Naive B cell (primary cell): ENCODE data around the gene SERPINE2. TPM values are rescaled to one million over a fixed set of nuclear protein-coding genes. Genes with fewer than 3 reads are reported as not detected.
A peak's percentile ranks its signal among the peaks of the same experiment; 100 is the strongest.

Experiments used
- ATAC-seq, 2 donors: fragments of 150-1000 bp; cut with Tn5 transposase; 2 replicates each; pipeline ENCODE4 v1.10.0; 2021; ENCODE audit warnings: low read depth in 2 of 2, mild to moderate bottlenecking in 2 of 2, moderate library complexity in 2 of 2
- DNase-seq: peaks from one replicate; pipeline ENCODE4 v3.0.0; 2022
- H3K27ac Mint-ChIP-seq, 6 donors: one replicate each; pipeline ENCODE4 v1.8.0; 2020 to 2022; ENCODE audit warnings: mild to moderate bottlenecking in 6 of 6, mixed read lengths in 6 of 6, moderate library complexity in 5 of 6, inconsistent platforms in 2 of 6
- H3K27me3 Mint-ChIP-seq, 3 donors: one replicate each; pipeline ENCODE4 v1.8.0; 2021 to 2022; ENCODE audit warnings: mixed read lengths in 3 of 3, mild to moderate bottlenecking in 1 of 3
- H3K36me3 Mint-ChIP-seq, 2 donors: one replicate each; pipeline ENCODE4 v1.8.0; 2020 to 2022; ENCODE audit warnings: mixed read lengths in 2 of 2, inconsistent platforms in 1 of 2, mild to moderate bottlenecking in 1 of 2
- H3K4me1 Mint-ChIP-seq, 3 donors: one replicate each; pipeline ENCODE4 v1.8.0; 2020 to 2022; ENCODE audit warnings: mixed read lengths in 3 of 3, inconsistent platforms in 1 of 3, mild to moderate bottlenecking in 1 of 3, moderate library complexity in 1 of 3
- H3K4me3 Mint-ChIP-seq, 8 donors: one replicate each; pipeline ENCODE4 v1.8.0; 2020 to 2022; ENCODE audit warnings: mild to moderate bottlenecking in 8 of 8, mixed read lengths in 8 of 8, moderate library complexity in 8 of 8, inconsistent platforms in 2 of 8
- H3K9me3 Mint-ChIP-seq, 7 donors: one replicate each; pipeline ENCODE4 v1.8.0; 2020 to 2022; ENCODE audit warnings: mixed read lengths in 7 of 7, mild to moderate bottlenecking in 5 of 7, inconsistent platforms in 2 of 7, moderate library complexity in 1 of 7
- polyA plus RNA-seq, 6 donors: library from polyadenylated mRNA; unstranded; fragments of 300-500 nt; fragmentation: Illumina TruSeq; gene quantifications; one replicate each; pipeline ENCODE4 v1.2.3, GENCODE V29; 2021; ENCODE audit warnings: low read depth in 6 of 6

The SERPINE2 gene
- polyA plus RNA-seq, 6 donors from 2014 or later: 1.6 to 6.1 (median 3.4) TPM

- Mint-ChIP-seq H3K4me1 (peaks cover 21 to 44% (median 42%) of the 10 kb centered on the region in 3 donors), H3K4me3 (no peak overlapping the region), H3K27me3 (no peaks in the 10 kb centered on the region), H3K36me3 (peaks cover 8 to 10% of the 10 kb centered on the region in 2 donors), H3K9me3 (peaks cover 0 to 9% (median 8%) of the 10 kb centered on the region in 7 donors), H3K27ac (no peak overlapping the region)
- DNase-seq: no peak
- no peak for ATAC-seq
These were observed 102.2 kb downstream of the SERPINE2 start for GRCh38 chr2:223936862-223937326.

DNA sequence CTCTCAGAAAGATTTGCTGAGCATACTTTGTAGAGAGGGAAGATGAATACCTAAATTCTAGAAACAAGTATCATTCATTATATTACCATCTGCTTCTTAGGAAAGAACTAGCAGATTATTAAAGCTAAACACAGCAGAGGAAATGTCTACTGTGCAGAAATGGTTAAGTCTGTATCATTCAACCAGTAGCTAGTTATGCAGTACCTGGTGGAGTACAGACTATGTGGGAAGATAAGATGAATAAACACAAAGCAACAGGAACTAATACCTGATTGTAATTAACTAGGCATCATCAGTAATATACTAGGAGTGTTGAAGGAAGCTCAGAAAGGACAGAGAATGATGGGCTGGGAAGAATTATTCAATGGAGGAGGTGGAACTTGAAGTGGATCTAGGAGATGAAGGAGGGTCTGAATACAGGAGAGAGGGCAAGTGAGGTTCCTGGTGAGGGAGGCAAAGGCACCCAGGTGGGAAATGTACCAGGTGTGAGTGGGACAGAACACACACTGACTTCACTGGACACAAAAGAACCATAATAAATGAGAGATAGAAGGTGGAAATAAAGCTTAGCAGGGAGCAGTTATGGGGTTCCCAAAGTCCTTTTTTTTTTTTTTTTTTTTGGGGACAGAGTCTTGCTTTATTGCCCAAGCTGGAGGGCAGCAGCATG is 103.5 kb downstream of the SERPINE2 start:
- no peak overlapping the region for H3K4me3 Mint-ChIP-seq
- H3K27ac Mint-ChIP-seq: peak overlapping the region in 3 of 6 donors; percentile 36 to 68 (median 57)
- peaks cover 16 to 45% (median 36%) of the 10 kb centered on the region in 3 donors for H3K4me1 Mint-ChIP-seq
- H3K36me3 Mint-ChIP-seq: peaks cover 0 to 6% of the 10 kb centered on the region in 2 donors
- H3K27me3 Mint-ChIP-seq: no peaks in the 10 kb centered on the region
- no peak for DNase-seq
- ATAC-seq: no peak
- peaks cover 0 to 9% (median 7%) of the 10 kb centered on the region in 7 donors for H3K9me3 Mint-ChIP-seq

DNA sequence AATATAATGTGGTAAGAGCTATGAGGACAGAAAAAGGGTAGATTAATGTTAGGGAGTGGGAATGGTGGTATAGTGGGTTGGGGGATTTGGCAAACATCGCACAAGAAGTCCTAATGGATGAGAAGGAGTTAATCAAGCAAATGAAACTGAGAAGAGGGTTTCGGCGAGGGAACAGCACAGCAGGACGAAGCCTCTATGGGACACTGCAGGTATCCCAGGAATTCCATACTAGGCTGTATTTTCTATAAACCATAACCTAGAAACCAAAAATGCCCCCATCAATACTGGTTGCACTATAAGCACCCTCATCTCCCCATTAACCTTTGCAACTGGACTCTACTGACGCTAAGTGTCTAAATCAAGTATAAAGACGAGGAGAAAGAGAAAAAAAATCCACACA is 104.2 kb downstream of the SERPINE2 start:
- Mint-ChIP-seq H3K36me3 (peaks cover 0 to 6% of the 10 kb centered on the region in 2 donors), H3K27ac (no peak overlapping the region), H3K4me3 (no peak overlapping the region), H3K9me3 (peaks cover 0 to 8% (median 6%) of the 10 kb centered on the region in 7 donors), H3K27me3 (no peaks in the 10 kb centered on the region), H3K4me1 (peaks cover 16 to 49% (median 42%) of the 10 kb centered on the region in 3 donors)
- no peak for DNase-seq
- ATAC-seq: no peak

DNA sequence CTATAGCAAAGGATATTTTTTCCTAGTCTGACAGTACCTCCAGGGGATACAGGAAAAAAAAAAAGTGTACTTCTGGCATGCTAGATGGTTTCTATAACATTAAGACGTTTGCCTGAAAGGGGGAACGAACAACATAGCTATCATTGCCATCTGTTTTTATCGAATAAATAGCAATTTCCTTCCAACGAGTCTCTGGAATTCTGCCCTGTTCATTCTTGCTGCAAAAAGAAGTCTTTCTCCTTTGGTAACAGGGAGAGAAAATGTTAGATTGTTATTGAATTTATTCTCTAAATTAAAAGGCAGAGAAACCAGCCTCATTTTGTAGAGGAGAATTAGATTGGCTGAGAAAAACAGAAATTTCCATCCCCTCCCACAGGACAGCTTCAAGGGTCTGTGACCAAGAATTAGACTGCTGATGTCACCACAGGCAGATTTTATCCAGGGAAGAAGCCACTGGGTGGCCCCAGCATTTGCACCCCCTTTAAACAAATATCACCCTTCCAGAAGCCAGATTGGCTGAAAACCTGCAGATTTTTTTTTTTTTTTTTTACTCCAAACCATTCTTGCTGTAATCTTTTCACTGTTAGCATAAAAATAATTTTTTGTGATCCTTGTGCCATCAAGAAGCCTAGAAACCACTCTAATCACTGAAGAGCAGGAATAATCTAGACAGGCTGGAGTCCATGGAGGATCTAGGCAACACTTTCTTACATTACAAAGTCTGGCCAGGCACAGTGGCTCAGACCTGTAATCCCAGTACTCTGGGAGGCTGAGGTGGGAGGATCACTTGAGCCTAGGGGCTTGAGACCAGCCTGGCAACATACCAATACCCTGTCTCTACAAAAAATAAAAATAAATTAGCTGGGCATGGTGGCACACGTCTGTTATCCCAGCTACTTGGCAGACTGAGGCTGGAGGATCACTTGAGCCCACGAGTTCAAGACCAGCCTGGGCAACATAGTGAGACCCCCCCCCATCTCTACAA is 106.0 kb downstream of the SERPINE2 start:
- Mint-ChIP-seq H3K27ac (peak overlapping the region in 4 of 6 donors; percentile 20 to 62 (median 51)), H3K27me3 (no peaks in the 10 kb centered on the region), H3K36me3 (peaks cover under 1 to 5% of the 10 kb centered on the region in 2 donors), H3K4me3 (no peak overlapping the region), H3K9me3 (peaks cover 0 to under 1% (median 0%) of the 10 kb centered on the region in 7 donors), H3K4me1 (peaks cover 11 to 50% (median 33%) of the 10 kb centered on the region in 3 donors)
- DNase-seq: no peak
- no peak for ATAC-seq

DNA sequence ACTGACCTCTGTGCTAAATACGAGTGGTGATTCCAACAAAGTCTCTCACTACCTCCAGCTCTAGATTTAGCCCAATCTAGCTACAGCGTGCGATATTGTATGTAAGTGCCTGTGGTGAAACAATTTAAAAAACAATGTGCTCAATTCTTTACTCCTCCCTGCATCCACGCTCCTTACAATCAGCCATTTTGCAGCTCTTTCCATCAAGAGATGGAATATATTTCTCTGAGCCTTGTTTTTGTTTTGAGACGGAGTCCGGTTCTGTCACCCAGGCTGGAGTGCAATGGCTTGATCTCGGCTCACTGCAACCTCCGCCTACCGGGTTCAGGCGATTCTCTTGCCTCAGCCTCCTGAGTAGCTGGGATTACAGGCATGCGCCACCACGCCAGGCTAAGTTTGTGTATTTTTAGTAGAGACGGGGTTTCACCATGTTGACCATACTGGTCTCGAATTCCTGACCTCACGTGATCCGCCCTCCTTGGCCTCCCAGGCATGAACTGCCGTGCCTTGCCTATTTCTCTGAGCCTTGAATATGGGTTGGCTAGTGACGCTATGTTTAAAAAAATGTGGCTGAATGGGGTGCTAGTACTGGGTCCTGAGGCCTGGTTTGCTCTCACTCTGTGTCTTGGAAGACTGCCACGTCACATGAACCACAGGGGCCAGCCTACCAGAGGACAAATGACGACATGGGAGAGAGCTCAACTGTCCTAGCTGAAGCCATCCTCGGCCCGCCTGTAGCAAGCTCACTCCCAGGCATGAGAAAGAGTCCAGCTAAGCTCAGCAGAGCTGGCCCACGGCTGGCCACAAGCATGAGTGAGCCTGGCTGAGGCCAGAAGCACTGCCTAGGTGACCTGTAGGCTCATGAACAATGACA is 108.7 kb downstream of the SERPINE2 start:
- peak overlapping the region in 3 of 6 donors; percentile 60 to 72 (median 63) for H3K27ac Mint-ChIP-seq
- DNase-seq: no peak
- no peaks in the 10 kb centered on the region for H3K27me3 Mint-ChIP-seq
- ATAC-seq: no peak
- H3K4me1 Mint-ChIP-seq: peaks cover 16 to 60% (median 29%) of the 10 kb centered on the region in 3 donors
- peaks cover 6 to 11% of the 10 kb centered on the region in 2 donors for H3K36me3 Mint-ChIP-seq
- H3K4me3 Mint-ChIP-seq: peak overlapping the region in 1 of 8 donors; percentile 35
- peaks cover 0 to 17% (median 0%) of the 10 kb centered on the region in 7 donors for H3K9me3 Mint-ChIP-seq

GRCh38 chr2:223929571-223930102 is 109.4 kb downstream of the SERPINE2 start:
- no peaks in the 10 kb centered on the region for H3K27me3 Mint-ChIP-seq

GRCh38 chr2:223928113-223929006 is 110.7 kb downstream of the SERPINE2 start:
- Mint-ChIP-seq H3K27me3 (no peaks in the 10 kb centered on the region), H3K9me3 (peaks cover 0 to 17% (median 0%) of the 10 kb centered on the region in 7 donors), H3K4me1 (peaks cover 12 to 57% (median 18%) of the 10 kb centered on the region in 3 donors), H3K36me3 (peaks cover 6 to 11% of the 10 kb centered on the region in 2 donors), H3K4me3 (no peak overlapping the region), H3K27ac (peak overlapping the region in 1 of 6 donors; percentile 41)
- no peak for ATAC-seq
- DNase-seq: no peak

More at GRCh38 chr2:223929571-223930102, 109.4 kb downstream of the SERPINE2 start:
- DNase-seq (no peak), ATAC-seq (peak in 1 of 2 donors; percentile 23)
- H3K4me1 Mint-ChIP-seq: peaks cover 13 to 58% (median 25%) of the 10 kb centered on the region in 3 donors
- H3K4me3 Mint-ChIP-seq: peak overlapping the region in 3 of 8 donors; percentile 15 to 40 (median 25)
- peak overlapping the region in 4 of 6 donors; percentile 31 to 72 (median 48) for H3K27ac Mint-ChIP-seq
- H3K9me3 Mint-ChIP-seq: peaks cover 0 to 17% (median 0%) of the 10 kb centered on the region in 7 donors
- peaks cover 6 to 11% of the 10 kb centered on the region in 2 donors for H3K36me3 Mint-ChIP-seq

GRCh38 chr2:223925106-223925505 is 114.0 kb downstream of the SERPINE2 start:
- Mint-ChIP-seq H3K4me3 (no peak overlapping the region), H3K9me3 (peaks cover 0 to 17% (median 0%) of the 10 kb centered on the region in 7 donors), H3K4me1 (peaks cover 18 to 49% (median 25%) of the 10 kb centered on the region in 3 donors), H3K36me3 (peaks cover 13 to 26% of the 10 kb centered on the region in 2 donors), H3K27me3 (no peaks in the 10 kb centered on the region), H3K27ac (no peak overlapping the region)
- ATAC-seq: no peak
- DNase-seq: no peak

Other genes with a start within 250 kb of the SERPINE2 start
- 10 to 100 TPM in 3 of 6 donors, 1 to 10 TPM in 3; 7.6 to 17.5 (median 12.2) TPM for gene AP1S3, start 201.7 kb downstream of the SERPINE2 start, polyA plus RNA-seq
- gene WDFY1, start 94.0 kb downstream of the SERPINE2 start, polyA plus RNA-seq: 10 to 100 TPM; 12.6 to 39.2 (median 25.3) TPM
- gene MRPL44, start 81.8 kb downstream of the SERPINE2 start, polyA plus RNA-seq: 10 to 100 TPM; 34.4 to 52.3 (median 38.6) TPM